ENCODE measurements around the gene SUV39H2.

DNA sequence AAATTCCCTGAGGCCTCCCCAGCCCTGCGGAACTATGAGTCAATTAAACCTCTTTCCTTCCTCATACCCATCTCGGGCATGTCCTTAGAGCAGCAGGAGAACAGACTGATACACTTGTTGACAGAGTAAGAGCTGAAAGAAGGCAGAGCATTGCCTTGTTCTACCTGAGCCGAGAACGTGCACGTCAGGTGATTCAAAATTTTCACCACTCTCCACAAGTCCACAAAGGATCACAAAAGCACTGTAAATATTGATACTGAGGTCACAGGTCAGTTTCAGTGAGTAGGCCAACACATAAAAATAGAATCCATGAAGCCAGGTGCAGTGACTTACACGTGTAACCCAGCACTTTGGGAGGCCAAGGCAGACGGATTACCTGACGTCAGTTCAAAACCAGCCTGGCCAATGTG, 47.4 kb downstream of the SUV39H2 start:
- no peak for TF ChIP-seq CTCF (optimal IDR thresholded peaks at IDR 0.05 in 1 of 3, IDR thresholded peaks at IDR 0.05 in 1 of 3, conservative IDR thresholded peaks at IDR 0.05 in 1 of 3; ENCODE audit: extremely low read depth in 1 of 3, insufficient read depth in 2 of 3, low read length in 3 of 3)
- TF ChIP-seq EZH2 (IDR thresholded peaks at IDR 0.05; ENCODE audit: low read length), result no peak
